Fibroblast of lung (primary cell): ENCODE results near the gene COLQ. TPM values are rescaled to one million over a fixed set of nuclear protein-coding genes. Genes with fewer than 3 reads are reported as not detected.

Source experiments
- DNase-seq, 2 donors: peaks; one replicate each; pipeline versions ENCODE4 v3.0.0 to v3.0.0-alpha.2; 2010; ENCODE audit warnings: low read depth in 2 of 2
- H2AFZ ChIP-seq: 2 replicates; pipeline ENCODE4 v1.5.1; 2012; ENCODE audit warnings: low read length, control low read depth, inconsistent platforms
- H3K27ac ChIP-seq: 2 replicates; pipeline ENCODE4 v1.5.1; 2011; ENCODE audit warnings: low read length, control low read depth; ENCODE audit not compliant: insufficient read depth
- H3K27me3 ChIP-seq: 2 replicates; pipeline ENCODE4 v1.5.1; 2011; ENCODE audit warnings: mild to moderate bottlenecking, low read length; ENCODE audit not compliant: control insufficient read depth, insufficient read depth
- H3K36me3 ChIP-seq: 2 replicates; pipeline ENCODE4 v1.5.1; 2011; ENCODE audit warnings: low read length; ENCODE audit not compliant: control insufficient read depth, insufficient read depth
- H3K4me1 ChIP-seq: 2 replicates; pipeline ENCODE4 v1.5.1; 2011; ENCODE audit warnings: low read length; ENCODE audit not compliant: control insufficient read depth, insufficient read depth; ENCODE audit errors: extremely low read depth
- H3K4me2 ChIP-seq: 2 replicates; pipeline ENCODE4 v1.5.1; 2011; ENCODE audit warnings: low read length, control low read depth; ENCODE audit not compliant: insufficient read depth; ENCODE audit errors: extremely low read depth
- H3K4me3 ChIP-seq, 4 experiments: fragments of 200-600 bp in 1 of 4; sonication (generic) in 1 of 4; replicated peaks in 1 of 4; 2 replicates each; pipeline ENCODE4 v1.5.1; 2011 to 2016; ENCODE audit warnings: low read length in 4 of 4, low read depth in 3 of 4, mild to moderate bottlenecking in 3 of 4, control low read depth in 2 of 4, inconsistent platforms in 1 of 4, mixed read lengths in 1 of 4; ENCODE audit not compliant: insufficient read depth in 1 of 4; ENCODE audit errors: control extremely low read depth in 1 of 4
- H3K79me2 ChIP-seq: 2 replicates; pipeline ENCODE4 v1.5.1; 2012; ENCODE audit warnings: mild to moderate bottlenecking, low read length, inconsistent platforms; ENCODE audit not compliant: control insufficient read depth, insufficient read depth
- H3K9ac ChIP-seq: 2 replicates; pipeline ENCODE4 v1.5.1; 2011; ENCODE audit warnings: mild to moderate bottlenecking, low read length, control low read depth; ENCODE audit not compliant: insufficient read depth
- H3K9me3 ChIP-seq: 2 replicates; pipeline ENCODE4 v1.5.1; 2012; ENCODE audit warnings: low read depth, low read length; ENCODE audit not compliant: control insufficient read depth, insufficient read depth
- H4K20me1 ChIP-seq: 2 replicates; pipeline ENCODE4 v1.5.1; 2011; ENCODE audit warnings: low read length; ENCODE audit not compliant: control insufficient read depth, insufficient read depth; ENCODE audit errors: extremely low read depth
- CTCF ChIP-seq, 2 donors: IDR thresholded peaks in 1 of 2; conservative IDR thresholded peaks in 1 of 2; 1 replicate in 1 of 2; 2 replicates in 1 of 2; pipeline ENCODE4 v1.5.1; 2011 to 2012; ENCODE audit warnings: low read length in 2 of 2, control low read depth in 1 of 2, inconsistent platforms in 1 of 2, low read depth in 1 of 2, mild to moderate bottlenecking in 1 of 2
- EZH2 ChIP-seq: IDR thresholded peaks from 2 replicates; pipeline ENCODE4 v1.5.1; 2012; ENCODE audit warnings: low read length, control low read depth, mild to moderate bottlenecking; ENCODE audit errors: missing control alignments
- polyA plus RNA-seq, 2 donors: library from polyadenylated mRNA; depleted of rRNA in 1 of 2; stranded (reverse) in 1 of 2; unstranded in 1 of 2; fragments of >200 nt; gene quantifications; 2 replicates each; pipeline ENCODE4 v1.2.1, GENCODE V29; 2011 to 2012; ENCODE audit warnings: missing spikeins in 1 of 2
- total RNA-seq: library from RNA; depleted of rRNA; stranded (reverse); fragments of >200 nt; gene quantifications from 2 replicates; pipeline ENCODE4 v1.2.1, GENCODE V29; 2014

The COLQ gene
- total and polyA plus RNA-seq, 2 donors (not counting 1 experiment from before 2014, with no cell fraction given): 0.33 to 0.34 TPM

GRCh38 chr3:15443826-15444524 is 77.5 kb downstream of the COLQ start:
- no peak overlapping the region for H3K9ac ChIP-seq
- no peaks in the 10 kb centered on the region for H3K9me3 ChIP-seq
- H3K79me2 ChIP-seq: no peaks in the 10 kb centered on the region
- H3K36me3 ChIP-seq: peaks cover 7% of the 10 kb centered on the region
- H3K27me3 ChIP-seq: no peaks in the 10 kb centered on the region
- no peaks in the 10 kb centered on the region for H4K20me1 ChIP-seq
- peak; percentile 27 to 92 for DNase-seq
- H3K4me2 ChIP-seq: no peak overlapping the region
- H3K4me1 ChIP-seq: no peaks in the 10 kb centered on the region
- TF ChIP-seq EZH2 (no peak), CTCF (conservative IDR thresholded peaks at IDR 0.05 in 1 of 2, IDR thresholded peaks at IDR 0.05 in 1 of 2; ENCODE audit: low read depth in 1 of 2, low read length in 2 of 2) (no peak)
- H3K4me3 ChIP-seq: no peak overlapping the region
- no peak overlapping the region for H3K27ac ChIP-seq
- no peak overlapping the region for H2AFZ ChIP-seq

- H3K36me3 ChIP-seq: peaks cover 9% of the 10 kb centered on the region
- no peak overlapping the region for H3K4me2 ChIP-seq
- H3K4me1 ChIP-seq: no peaks in the 10 kb centered on the region
- TF ChIP-seq EZH2 (no peak), CTCF (conservative IDR thresholded peaks at IDR 0.05 in 1 of 2, IDR thresholded peaks at IDR 0.05 in 1 of 2; ENCODE audit: low read depth in 1 of 2, low read length in 2 of 2) (no peak)
- H3K27ac ChIP-seq: no peak overlapping the region
- H2AFZ ChIP-seq: no peak overlapping the region
- no peak overlapping the region for H3K9ac ChIP-seq
- H3K79me2 ChIP-seq: no peaks in the 10 kb centered on the region
- H4K20me1 ChIP-seq: no peaks in the 10 kb centered on the region
- no peaks in the 10 kb centered on the region for H3K27me3 ChIP-seq
- no peaks in the 10 kb centered on the region for H3K9me3 ChIP-seq
- peak in 1 of 2 donors; percentile 14 for DNase-seq
- no peak overlapping the region for H3K4me3 ChIP-seq
Observed at GRCh38 chr3:15440891-15441290, 80.6 kb downstream of the COLQ start.

GRCh38 chr3:15439476-15439875 is 82.0 kb downstream of the COLQ start:
- Histone ChIP-seq H3K36me3 (peaks cover 9% of the 10 kb centered on the region), H4K20me1 (no peaks in the 10 kb centered on the region), H3K4me1 (no peaks in the 10 kb centered on the region), H3K79me2 (no peaks in the 10 kb centered on the region), H2AFZ (no peak overlapping the region), H3K4me3 (no peak overlapping the region), H3K27ac (peak overlapping the region; percentile 13), H3K9ac (no peak overlapping the region), H3K4me2 (no peak overlapping the region), H3K9me3 (no peaks in the 10 kb centered on the region), H3K27me3 (no peaks in the 10 kb centered on the region)
- TF ChIP-seq EZH2: no peak
- TF ChIP-seq CTCF (conservative IDR thresholded peaks at IDR 0.05 in 1 of 2, IDR thresholded peaks at IDR 0.05 in 1 of 2; ENCODE audit: low read depth in 1 of 2, low read length in 2 of 2): no peak
- DNase-seq: peak in 1 of 2 donors; percentile 63
